GM23338 (cell line): Measurements from ENCODE around the gene CNTN1.

ENCODE experiments used
- CTCF ChIP-seq, 2 experiments: fragments of 200-600 bp in 1 of 2; sonication (generic) in 1 of 2; conservative IDR thresholded peaks; 2 replicates each; pipeline versions ENCODE4 v1.5.1 to v1.6.1; 2016 to 2017; ENCODE audit warnings: antibody characterized with exemption in 2 of 2, low read depth in 2 of 2, mild to moderate bottlenecking in 2 of 2, moderate library complexity in 1 of 2
- EZH2phosphoT487 ChIP-seq: fragments of 200-600 bp; sonication (generic); IDR thresholded peaks from one replicate; pipeline ENCODE4 v1.8.1; 2018; ENCODE audit warnings: antibody characterized with exemption; ENCODE audit not compliant: unreplicated experiment
- POLR2AphosphoS5 ChIP-seq: IDR thresholded peaks from 2 replicates; pipeline ENCODE4 v1.6.1; 2016; ENCODE audit warnings: antibody characterized with exemption, low read depth

GRCh38 chr12:40788276-40788675, 96.0 kb downstream of the CNTN1 start:
- TF ChIP-seq CTCF (conservative IDR thresholded peaks at IDR 0.05; ENCODE audit: low read depth in 2 of 2), result no peak
- no peak for TF ChIP-seq POLR2AphosphoS5
- no peak for TF ChIP-seq EZH2phosphoT487
